IMR-90 (cell line): ENCODE measurements around the gene CLNK.

Source experiments
- BHLHE40 ChIP-seq: fragments of 150-350 bp; IDR thresholded peaks from 2 replicates; pipeline ENCODE4 v1.6.1; 2016; ENCODE audit warnings: mild to moderate bottlenecking, low read depth, low read length
- CEBPB ChIP-seq: IDR thresholded peaks from 2 replicates; pipeline ENCODE4 v1.6.1; 2012; ENCODE audit warnings: low read depth, low read length, improper control_type of control experiment
- POLR2A ChIP-seq: IDR thresholded peaks from 2 replicates; pipeline ENCODE4 v1.6.1; 2012; ENCODE audit warnings: mild to moderate bottlenecking, low read depth, low read length
- RCOR1 ChIP-seq: IDR thresholded peaks from 2 replicates; pipeline ENCODE4 v1.6.1; 2012; ENCODE audit warnings: mild to moderate bottlenecking, low read length, improper control_type of control experiment; ENCODE audit not compliant: insufficient replicate concordance
- TF ChIP-seq, protein P1 (sequence below): conservative IDR thresholded peaks from 2 replicates; pipeline ENCODE4 v1.5.1; 2012; ENCODE audit warnings: mild to moderate bottlenecking, low read depth, low read length, improper control_type of control experiment

GRCh38 chr4:10620935-10621488 is 63.6 kb downstream of the CLNK start:
- TF ChIP-seq RCOR1: no peak
- TF ChIP-seq, protein P1, sequence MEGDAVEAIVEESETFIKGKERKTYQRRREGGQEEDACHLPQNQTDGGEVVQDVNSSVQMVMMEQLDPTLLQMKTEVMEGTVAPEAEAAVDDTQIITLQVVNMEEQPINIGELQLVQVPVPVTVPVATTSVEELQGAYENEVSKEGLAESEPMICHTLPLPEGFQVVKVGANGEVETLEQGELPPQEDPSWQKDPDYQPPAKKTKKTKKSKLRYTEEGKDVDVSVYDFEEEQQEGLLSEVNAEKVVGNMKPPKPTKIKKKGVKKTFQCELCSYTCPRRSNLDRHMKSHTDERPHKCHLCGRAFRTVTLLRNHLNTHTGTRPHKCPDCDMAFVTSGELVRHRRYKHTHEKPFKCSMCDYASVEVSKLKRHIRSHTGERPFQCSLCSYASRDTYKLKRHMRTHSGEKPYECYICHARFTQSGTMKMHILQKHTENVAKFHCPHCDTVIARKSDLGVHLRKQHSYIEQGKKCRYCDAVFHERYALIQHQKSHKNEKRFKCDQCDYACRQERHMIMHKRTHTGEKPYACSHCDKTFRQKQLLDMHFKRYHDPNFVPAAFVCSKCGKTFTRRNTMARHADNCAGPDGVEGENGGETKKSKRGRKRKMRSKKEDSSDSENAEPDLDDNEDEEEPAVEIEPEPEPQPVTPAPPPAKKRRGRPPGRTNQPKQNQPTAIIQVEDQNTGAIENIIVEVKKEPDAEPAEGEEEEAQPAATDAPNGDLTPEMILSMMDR: no peak
- TF ChIP-seq POLR2A: no peak
- TF ChIP-seq CEBPB: no peak
- no peak for TF ChIP-seq BHLHE40
